NCI-H128 (cell line): ENCODE measurements around the gene ADAMTS17.

Experiments used
- DNase-seq: peaks from one replicate; lab custom pipeline; 2025; ENCODE audit not compliant: unreplicated experiment; lab: John Stamatoyannopoulos, UW

Gene ADAMTS17

GRCh38 chr15:100174904-100175275 is 166.9 kb downstream of the ADAMTS17 start:
- no peak for DNase-seq

- DNase-seq, result no peak
Observed at GRCh38 chr15:100174159-100174903, 167.4 kb downstream of the ADAMTS17 start.

GRCh38 chr15:100172356-100173024 is 169.3 kb downstream of the ADAMTS17 start:
- no peak for DNase-seq

- DNase-seq, result no peak
Observed at GRCh38 chr15:100171411-100171810, 170.4 kb downstream of the ADAMTS17 start.

- DNase-seq, result no peak
Observed at GRCh38 chr15:100170291-100171210, 171.2 kb downstream of the ADAMTS17 start.

GRCh38 chr15:100169615-100170290 is 172.0 kb downstream of the ADAMTS17 start:
- DNase-seq, result no peak

- DNase-seq, result no peak
Observed at GRCh38 chr15:100168787-100169186, 173.0 kb downstream of the ADAMTS17 start.

- no peak for DNase-seq
Observed at GRCh38 chr15:100167884-100168375, 173.8 kb downstream of the ADAMTS17 start.

GRCh38 chr15:100166313-100166712 is 175.5 kb downstream of the ADAMTS17 start:
- DNase-seq, result no peak

GRCh38 chr15:100163961-100164360 is 177.8 kb downstream of the ADAMTS17 start:
- DNase-seq, result no peak

- no peak for DNase-seq
Observed at GRCh38 chr15:100160953-100161352, 180.8 kb downstream of the ADAMTS17 start.

- DNase-seq, result no peak
Observed at GRCh38 chr15:100159436-100159835, 182.3 kb downstream of the ADAMTS17 start.

- no peak for DNase-seq
Observed at GRCh38 chr15:100158356-100158755, 183.4 kb downstream of the ADAMTS17 start.

GRCh38 chr15:100156201-100156600 is 185.6 kb downstream of the ADAMTS17 start:
- no peak for DNase-seq

- no peak for DNase-seq
Observed at GRCh38 chr15:100154338-100154737, 187.4 kb downstream of the ADAMTS17 start.

GRCh38 chr15:100152463-100152862 is 189.3 kb downstream of the ADAMTS17 start:
- no peak for DNase-seq

GRCh38 chr15:100150906-100151305 is 190.9 kb downstream of the ADAMTS17 start:
- no peak for DNase-seq

- DNase-seq, result no peak
Observed at GRCh38 chr15:100147828-100148227, 193.9 kb downstream of the ADAMTS17 start.

GRCh38 chr15:100143378-100143777 is 198.4 kb downstream of the ADAMTS17 start:
- no peak for DNase-seq

- no peak for DNase-seq
Observed at GRCh38 chr15:100141311-100142001, 200.3 kb downstream of the ADAMTS17 start.
